Stomach (tissue), 4 donors: ENCODE measurements around the gene EVI2B.

Experiments used
- EP300 ChIP-seq: sonication (generic); formaldehyde crosslinking; IDR thresholded peaks from one replicate; pipeline ENCODE4 v1.6.1; 2017; ENCODE audit warnings: antibody characterized with exemption
- POLR2A ChIP-seq, 4 donors: fragments of 450-650 bp; IDR thresholded peaks; one replicate each; pipeline ENCODE4 v1.6.1; 2016; ENCODE audit warnings: antibody characterized with exemption in 4 of 4, control low read depth in 2 of 4, mild to moderate bottlenecking in 1 of 4, moderate library complexity in 1 of 4
- POLR2AphosphoS5 ChIP-seq, 3 donors: sonication (generic); formaldehyde crosslinking; IDR thresholded peaks; one replicate each; pipeline ENCODE4 v1.6.1; 2016; ENCODE audit warnings: antibody characterized with exemption in 3 of 3
- TF ChIP-seq, protein P1 (sequence below), 7 experiments: fragments of 450-650 bp in 4 of 7; fragments of 200-600 bp in 3 of 7; sonication (generic) in 3 of 7; IDR thresholded peaks; one replicate each; pipeline ENCODE4 v1.5.1; 2016 to 2019; ENCODE audit warnings: antibody characterized with exemption in 7 of 7, control low read depth in 2 of 7, mild to moderate bottlenecking in 1 of 7

DNA sequence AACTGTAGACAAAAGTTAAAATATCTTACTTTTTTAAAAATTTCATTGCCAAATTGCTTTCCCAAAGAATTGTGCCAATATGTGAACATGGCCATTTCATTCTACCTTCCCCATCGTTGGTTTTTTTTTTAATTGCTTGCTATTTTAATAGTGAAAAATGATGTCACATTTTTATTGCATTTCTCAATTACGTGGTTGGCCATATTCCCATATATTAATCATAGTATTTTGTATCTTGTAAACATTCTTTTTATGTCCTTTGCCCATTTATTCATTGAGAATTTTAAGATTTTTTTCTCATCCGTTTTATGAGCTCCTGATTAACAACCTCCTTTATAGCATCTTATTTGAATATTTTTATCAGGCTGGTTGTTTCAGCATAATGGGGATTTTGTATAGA, 24.1 kb downstream of the EVI2B start:
- TF ChIP-seq, protein P1, sequence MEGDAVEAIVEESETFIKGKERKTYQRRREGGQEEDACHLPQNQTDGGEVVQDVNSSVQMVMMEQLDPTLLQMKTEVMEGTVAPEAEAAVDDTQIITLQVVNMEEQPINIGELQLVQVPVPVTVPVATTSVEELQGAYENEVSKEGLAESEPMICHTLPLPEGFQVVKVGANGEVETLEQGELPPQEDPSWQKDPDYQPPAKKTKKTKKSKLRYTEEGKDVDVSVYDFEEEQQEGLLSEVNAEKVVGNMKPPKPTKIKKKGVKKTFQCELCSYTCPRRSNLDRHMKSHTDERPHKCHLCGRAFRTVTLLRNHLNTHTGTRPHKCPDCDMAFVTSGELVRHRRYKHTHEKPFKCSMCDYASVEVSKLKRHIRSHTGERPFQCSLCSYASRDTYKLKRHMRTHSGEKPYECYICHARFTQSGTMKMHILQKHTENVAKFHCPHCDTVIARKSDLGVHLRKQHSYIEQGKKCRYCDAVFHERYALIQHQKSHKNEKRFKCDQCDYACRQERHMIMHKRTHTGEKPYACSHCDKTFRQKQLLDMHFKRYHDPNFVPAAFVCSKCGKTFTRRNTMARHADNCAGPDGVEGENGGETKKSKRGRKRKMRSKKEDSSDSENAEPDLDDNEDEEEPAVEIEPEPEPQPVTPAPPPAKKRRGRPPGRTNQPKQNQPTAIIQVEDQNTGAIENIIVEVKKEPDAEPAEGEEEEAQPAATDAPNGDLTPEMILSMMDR (IDR thresholded peaks at IDR 0.05): no peak
- TF ChIP-seq POLR2A (IDR thresholded peaks at IDR 0.05): no peak
- no peak for TF ChIP-seq POLR2AphosphoS5 (IDR thresholded peaks at IDR 0.05)
- no peak for TF ChIP-seq EP300
